Activated CD4-positive, CD25-positive, alpha-beta regulatory T cell treated with anti-CD3 and anti-CD28 coated beads, Interleukin-2, amount 50 U/mL, for 72 hours (primary cell): ENCODE data around the gene CACTIN.
A peak's percentile ranks its signal among the peaks of the same experiment; 100 is the strongest.
"Not testable (repeated sequence)": the region's sequence is repeated elsewhere in the genome, so short reads cannot be mapped to it uniquely, and the experiment has no call there.

Experiments
- DNase-seq: peaks from one replicate; pipeline ENCODE4 v3.0.0; 2021

The CACTIN gene

GRCh38 chr19:3585301-3586126, 41.1 kb downstream of the CACTIN start, which contains the start of gene GIPC3:
GIPC3 (plus strand) TSS chr19:3585478; CDS start chr19:3585598, 120 bp downstream.
- DNase-seq = no peak

GRCh38 chr19:3584036-3584802, 42.4 kb downstream of the CACTIN start:
- DNase-seq = not testable (repeated sequence)

GRCh38 chr19:3581792-3582191, 44.8 kb downstream of the CACTIN start:
- not testable (repeated sequence) for DNase-seq

- DNase-seq = no peak
These were observed 46.2 kb downstream of the CACTIN start for GRCh38 chr19:3580156-3580934.

- no peak for DNase-seq
These were observed 48.2 kb downstream of the CACTIN start for GRCh38 chr19:3578390-3578789.

- no peak for DNase-seq
These were observed 48.8 kb downstream of the CACTIN start for GRCh38 chr19:3577723-3578344.

- no peak for DNase-seq
These were observed 49.7 kb downstream of the CACTIN start for GRCh38 chr19:3576696-3577443.

GRCh38 chr19:3575949-3576673, 50.5 kb downstream of the CACTIN start:
- no peak for DNase-seq

GRCh38 chr19:3575260-3575741, 51.3 kb downstream of the CACTIN start:
- DNase-seq = no peak

GRCh38 chr19:3573858-3574637, 52.5 kb downstream of the CACTIN start:
- peak; percentile 85 for DNase-seq

- DNase-seq = no peak
These were observed 53.3 kb downstream of the CACTIN start for GRCh38 chr19:3573162-3573857.

GRCh38 chr19:3572855-3573161, 53.8 kb downstream of the CACTIN start, which contains the start of gene HMG20B:
HMG20B (plus strand) TSS chr19:3572944; CDS start chr19:3573310, 366 bp downstream.
- no peak for DNase-seq

- DNase-seq = peak; percentile 99
These were observed 54.3 kb downstream of the CACTIN start for GRCh38 chr19:3572132-3572854.

GRCh38 chr19:3570606-3571011, 56.0 kb downstream of the CACTIN start:
- no peak for DNase-seq

- DNase-seq = not testable (repeated sequence)
These were observed 56.5 kb downstream of the CACTIN start for GRCh38 chr19:3570042-3570441.

GRCh38 chr19:3565139-3565538, 61.5 kb downstream of the CACTIN start:
- DNase-seq = no peak

GRCh38 chr19:3563709-3564524, 62.7 kb downstream of the CACTIN start:
- DNase-seq = no peak
